Ishikawa (cell line): Measurements from ENCODE around the gene KIF5C.

Source experiments
- CEBPB ChIP-seq: IDR thresholded peaks from 2 replicates; pipeline ENCODE4 v1.6.1; 2012
- CREB1 ChIP-seq: IDR thresholded peaks from 2 replicates; pipeline ENCODE4 v1.6.1; 2012; ENCODE audit warnings: low read depth
- EGR1 ChIP-seq: IDR thresholded peaks from 2 replicates; pipeline ENCODE4 v1.6.1; 2012
- EP300 ChIP-seq: IDR thresholded peaks from 2 replicates; pipeline ENCODE4 v1.6.1; 2012; ENCODE audit warnings: borderline replicate concordance
- FOXM1 ChIP-seq: IDR thresholded peaks from 2 replicates; pipeline ENCODE4 v1.6.1; 2012; ENCODE audit warnings: low read depth, borderline replicate concordance
- NFIC ChIP-seq: IDR thresholded peaks from 2 replicates; pipeline ENCODE4 v1.6.1; 2012
- RAD21 ChIP-seq: IDR thresholded peaks from 2 replicates; pipeline ENCODE4 v1.6.1; 2012; ENCODE audit warnings: low read depth
- REST ChIP-seq: IDR thresholded peaks from 2 replicates; pipeline ENCODE4 v1.6.1; 2012; ENCODE audit warnings: low read depth, mild to moderate bottlenecking
- TAF1 ChIP-seq: IDR thresholded peaks from 2 replicates; pipeline ENCODE4 v1.6.1; 2012; ENCODE audit warnings: low read depth, mild to moderate bottlenecking
- TCF12 ChIP-seq: IDR thresholded peaks from 2 replicates; pipeline ENCODE4 v1.6.1; 2012; ENCODE audit warnings: low read depth
- TEAD4 ChIP-seq: IDR thresholded peaks from 2 replicates; pipeline ENCODE4 v1.6.1; 2012
- YY1 ChIP-seq: IDR thresholded peaks from 2 replicates; pipeline ENCODE4 v1.6.1; 2012; ENCODE audit warnings: low read depth
- ZBTB7A ChIP-seq: IDR thresholded peaks from 2 replicates; pipeline ENCODE4 v1.6.1; 2012; ENCODE audit warnings: low read depth
- TF ChIP-seq, protein P1 (sequence below): IDR thresholded peaks from 2 replicates; pipeline ENCODE4 v1.6.1; 2012
- TF ChIP-seq, protein P2 (sequence below): IDR thresholded peaks from 2 replicates; pipeline ENCODE4 v1.6.1; 2012

Gene KIF5C

DNA sequence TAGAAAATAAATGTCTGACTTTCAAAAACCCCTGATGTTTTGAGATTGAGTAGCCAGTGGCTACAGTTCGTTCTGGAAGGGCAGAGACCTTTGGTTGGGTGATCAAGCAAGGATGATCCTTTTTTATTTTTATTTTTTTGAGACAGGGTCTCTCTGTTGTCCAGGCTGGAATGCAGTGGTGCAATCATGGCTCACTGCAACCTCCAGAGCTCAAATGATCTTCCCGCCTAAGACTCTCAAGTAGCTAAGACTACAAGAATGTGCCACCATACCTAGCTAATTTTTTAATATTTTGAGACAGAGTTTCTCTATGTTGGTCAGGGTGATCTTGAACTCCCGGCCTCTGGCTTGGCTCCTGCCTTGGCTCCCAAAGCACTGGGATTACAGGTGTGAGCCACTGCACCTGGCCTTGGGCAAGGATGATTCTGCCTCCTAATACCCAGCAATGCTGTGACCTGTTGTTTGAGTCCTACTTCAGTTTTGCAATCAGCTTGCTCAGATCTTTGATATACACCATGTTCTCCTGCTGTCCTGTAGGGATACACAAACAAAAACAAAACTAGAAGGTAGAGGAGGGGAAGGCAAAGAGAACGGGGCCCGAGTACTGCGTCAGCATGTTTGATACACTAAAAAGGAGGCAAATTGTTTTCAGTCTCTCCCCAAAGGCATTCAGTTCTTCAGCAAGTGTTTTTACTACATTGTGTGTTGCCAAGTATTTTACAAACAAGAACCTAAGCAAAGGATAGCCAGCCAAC, 104.3 kb downstream of the KIF5C start:
- TF ChIP-seq TCF12 (no peak), RAD21 (no peak), EP300 (no peak), FOXM1 (no peak), TAF1 (no peak), YY1 (no peak)
- TF ChIP-seq, protein P1, sequence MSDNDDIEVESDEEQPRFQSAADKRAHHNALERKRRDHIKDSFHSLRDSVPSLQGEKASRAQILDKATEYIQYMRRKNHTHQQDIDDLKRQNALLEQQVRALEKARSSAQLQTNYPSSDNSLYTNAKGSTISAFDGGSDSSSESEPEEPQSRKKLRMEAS: no peak

DNA sequence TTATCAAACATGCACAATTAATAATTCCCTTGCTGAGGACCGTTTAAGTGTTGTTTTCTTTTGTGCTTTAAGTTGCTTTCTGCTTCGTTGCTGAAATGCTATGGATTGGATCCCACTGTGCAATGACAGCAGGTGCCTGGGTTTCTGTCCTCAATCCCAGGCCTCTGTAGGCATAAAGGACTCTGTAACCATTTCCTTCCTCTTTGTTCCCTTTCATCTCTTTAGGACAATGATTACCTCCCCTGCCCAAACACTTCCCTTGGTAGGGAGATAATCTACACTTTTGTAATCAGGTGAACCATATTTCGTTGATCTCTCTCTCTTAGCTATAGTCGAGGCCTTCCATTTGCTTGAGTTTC, 104.9 kb downstream of the KIF5C start:
- TF ChIP-seq, protein P1: no peak
- TF ChIP-seq RAD21: no peak
- no peak for TF ChIP-seq TCF12
- no peak for TF ChIP-seq EP300
- no peak for TF ChIP-seq NFIC
- TF ChIP-seq CREB1: no peak
- TF ChIP-seq TAF1: no peak
- TF ChIP-seq EGR1: no peak
- TF ChIP-seq FOXM1: no peak
- TF ChIP-seq TEAD4: no peak
- TF ChIP-seq, protein P2, sequence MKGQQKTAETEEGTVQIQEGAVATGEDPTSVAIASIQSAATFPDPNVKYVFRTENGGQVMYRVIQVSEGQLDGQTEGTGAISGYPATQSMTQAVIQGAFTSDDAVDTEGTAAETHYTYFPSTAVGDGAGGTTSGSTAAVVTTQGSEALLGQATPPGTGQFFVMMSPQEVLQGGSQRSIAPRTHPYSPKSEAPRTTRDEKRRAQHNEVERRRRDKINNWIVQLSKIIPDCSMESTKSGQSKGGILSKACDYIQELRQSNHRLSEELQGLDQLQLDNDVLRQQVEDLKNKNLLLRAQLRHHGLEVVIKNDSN: no peak
- no peak for TF ChIP-seq YY1
- TF ChIP-seq REST: no peak
- no peak for TF ChIP-seq CEBPB
- no peak for TF ChIP-seq ZBTB7A

DNA sequence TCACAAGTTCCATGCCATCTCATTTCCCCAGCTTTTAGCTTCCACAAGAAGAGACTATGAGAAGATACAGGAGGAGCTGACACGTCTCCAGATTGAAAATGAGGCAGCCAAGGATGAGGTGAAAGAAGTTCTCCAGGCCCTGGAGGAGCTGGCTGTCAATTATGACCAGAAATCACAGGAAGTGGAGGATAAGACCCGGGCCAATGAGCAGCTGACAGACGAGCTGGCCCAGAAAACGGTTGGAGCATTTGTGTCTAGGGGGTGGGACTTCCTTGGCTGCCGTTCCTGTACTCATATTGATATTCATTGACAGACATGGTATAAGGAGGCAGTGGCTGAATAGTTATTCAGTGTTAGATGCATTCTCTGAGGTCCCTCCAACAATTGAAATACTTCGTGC, 106.3 kb downstream of the KIF5C start:
- TF ChIP-seq EGR1: no peak

DNA sequence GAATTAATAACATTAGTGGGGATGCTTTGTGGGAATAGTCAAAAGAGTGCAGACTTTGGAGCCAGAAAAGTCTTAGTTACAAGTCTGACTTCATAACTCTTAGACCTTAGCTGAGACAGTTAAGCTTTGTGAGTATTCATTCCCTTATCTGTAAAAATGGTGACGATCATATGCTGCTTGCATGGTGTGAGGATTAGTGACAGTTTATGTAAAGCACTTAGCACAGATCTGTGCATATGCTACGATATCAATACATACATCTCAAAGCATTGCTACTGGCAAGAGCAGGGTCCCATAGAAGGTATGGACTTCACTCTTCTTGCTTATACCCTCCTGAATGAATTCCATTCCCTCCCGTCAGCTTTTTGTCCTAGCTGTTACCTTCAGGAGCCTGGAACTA, 106.8 kb downstream of the KIF5C start:
- no peak for TF ChIP-seq RAD21
- TF ChIP-seq CREB1: no peak
- TF ChIP-seq, protein P1: no peak
- TF ChIP-seq, protein P2: no peak
- no peak for TF ChIP-seq REST
- no peak for TF ChIP-seq FOXM1
- TF ChIP-seq YY1: no peak
- TF ChIP-seq TEAD4: no peak

- TF ChIP-seq CEBPB: no peak
- no peak for TF ChIP-seq CREB1
- TF ChIP-seq TEAD4: no peak
- no peak for TF ChIP-seq EP300
- no peak for TF ChIP-seq REST
- TF ChIP-seq, protein P1: no peak
- TF ChIP-seq, protein P2: no peak
- TF ChIP-seq YY1: no peak
- no peak for TF ChIP-seq ZBTB7A
- TF ChIP-seq NFIC: no peak
- no peak for TF ChIP-seq TCF12
- TF ChIP-seq TAF1: no peak
- no peak for TF ChIP-seq EGR1
- TF ChIP-seq FOXM1: no peak
- no peak for TF ChIP-seq RAD21
Observed at GRCh38 chr2:148982282-148982681, 107.3 kb downstream of the KIF5C start.
